ENCODE results near the gene RGS7. TPM values are rescaled to one million over a fixed set of nuclear protein-coding genes. Genes with fewer than 3 reads are reported as not detected.

The RGS7 gene
- total RNA-seq, 2 experiments from 2014 or later, result not detected

DNA sequence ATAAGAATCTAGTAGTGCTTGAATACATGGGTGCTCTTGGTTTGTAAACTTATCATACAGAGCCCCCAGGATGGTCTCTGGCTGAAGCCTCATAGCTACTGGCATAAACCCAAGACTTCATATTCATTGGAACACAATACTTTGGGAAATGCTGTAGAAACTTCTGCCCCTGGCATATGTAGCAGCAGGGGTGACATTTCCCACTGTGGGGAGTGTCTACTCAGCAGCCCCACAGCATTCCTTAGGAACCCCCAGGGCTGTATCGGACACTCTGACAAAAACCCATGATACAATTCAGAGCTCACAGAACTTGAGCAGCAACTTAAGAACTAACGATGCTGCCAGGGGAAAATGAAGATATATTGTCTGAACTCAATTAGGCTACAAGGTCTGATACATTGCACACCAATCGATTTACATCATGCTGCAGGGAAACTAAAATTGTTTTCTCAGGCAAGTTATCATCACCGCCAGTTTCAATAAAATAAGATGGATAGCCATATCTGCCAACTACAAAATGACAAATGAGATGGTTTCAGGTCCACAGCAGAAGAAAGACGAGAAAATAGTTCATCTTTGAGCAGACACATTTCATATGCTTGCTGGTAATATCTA is 564.0 kb downstream of the RGS7 start:
- ATAC-seq (ENCODE audit: poor library complexity), result no peak
- no peak overlapping the region for H3K4me3 Mint-ChIP-seq
- no peak for DNase-seq
- POLR2A ChIA-PET, result no interaction called here
- no peaks in the 10 kb centered on the region for H3K27me3 Mint-ChIP-seq
- intact Hi-C loops (cut with DNase I, micrococcal nuclease), result no loop called here
- CTCF ChIA-PET, result no interaction called here
- TF ChIP-seq, protein P1, sequence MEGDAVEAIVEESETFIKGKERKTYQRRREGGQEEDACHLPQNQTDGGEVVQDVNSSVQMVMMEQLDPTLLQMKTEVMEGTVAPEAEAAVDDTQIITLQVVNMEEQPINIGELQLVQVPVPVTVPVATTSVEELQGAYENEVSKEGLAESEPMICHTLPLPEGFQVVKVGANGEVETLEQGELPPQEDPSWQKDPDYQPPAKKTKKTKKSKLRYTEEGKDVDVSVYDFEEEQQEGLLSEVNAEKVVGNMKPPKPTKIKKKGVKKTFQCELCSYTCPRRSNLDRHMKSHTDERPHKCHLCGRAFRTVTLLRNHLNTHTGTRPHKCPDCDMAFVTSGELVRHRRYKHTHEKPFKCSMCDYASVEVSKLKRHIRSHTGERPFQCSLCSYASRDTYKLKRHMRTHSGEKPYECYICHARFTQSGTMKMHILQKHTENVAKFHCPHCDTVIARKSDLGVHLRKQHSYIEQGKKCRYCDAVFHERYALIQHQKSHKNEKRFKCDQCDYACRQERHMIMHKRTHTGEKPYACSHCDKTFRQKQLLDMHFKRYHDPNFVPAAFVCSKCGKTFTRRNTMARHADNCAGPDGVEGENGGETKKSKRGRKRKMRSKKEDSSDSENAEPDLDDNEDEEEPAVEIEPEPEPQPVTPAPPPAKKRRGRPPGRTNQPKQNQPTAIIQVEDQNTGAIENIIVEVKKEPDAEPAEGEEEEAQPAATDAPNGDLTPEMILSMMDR (IDR thresholded peaks at IDR 0.05), result no peak
- no peaks in the 10 kb centered on the region for H3K4me1 Mint-ChIP-seq (ENCODE audit: low read depth)
- Histone ChIP-seq H3K27me3 (ENCODE audit: control insufficient read depth in 1 of 2, insufficient read depth in 2 of 2, low read length in 2 of 2) (no peaks in the 10 kb centered on the region), H3K4me1 (ENCODE audit: insufficient read depth, low read length) (no peaks in the 10 kb centered on the region), H3K27ac (ENCODE audit: low read depth in 1 of 2, low read length in 2 of 2) (no peak overlapping the region), H3K9me3 (ENCODE audit: control insufficient read depth in 1 of 2, insufficient read depth in 1 of 2, low read length in 2 of 2) (no peaks in the 10 kb centered on the region), H3K36me3 (ENCODE audit: insufficient read depth, low read length) (no peaks in the 10 kb centered on the region), H3K4me3 (ENCODE audit: low read length) (no peak overlapping the region)
- no peak overlapping the region for H3K27ac Mint-ChIP-seq
- H3K9me3 Mint-ChIP-seq, result peaks cover 2% of the 10 kb centered on the region
- H3K36me3 Mint-ChIP-seq (ENCODE audit: low read depth), result no peaks in the 10 kb centered on the region

DNA sequence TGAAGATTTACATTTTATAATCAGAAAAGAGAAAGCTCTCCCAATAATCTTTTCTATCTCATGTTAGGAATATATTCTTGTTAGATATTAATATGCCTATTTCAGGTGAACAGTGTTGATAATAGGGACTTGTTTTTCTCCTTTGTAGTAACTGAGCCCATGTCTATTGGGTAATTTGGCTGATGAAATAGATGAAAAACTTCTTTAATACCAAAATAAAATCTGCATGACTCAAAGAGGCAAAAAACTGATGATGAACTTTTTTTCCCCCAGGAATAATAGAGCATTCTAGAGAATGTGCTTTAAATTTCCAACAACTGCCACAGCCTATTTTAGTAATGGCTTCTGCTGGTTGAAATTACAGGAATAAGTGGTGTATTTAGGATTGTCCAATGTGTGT is 566.1 kb downstream of the RGS7 start:
- H3K4me3 Mint-ChIP-seq, result no peak overlapping the region
- peaks cover 2% of the 10 kb centered on the region for H3K9me3 Mint-ChIP-seq
- no peak for ATAC-seq (ENCODE audit: poor library complexity)
- Histone ChIP-seq H3K27me3 (ENCODE audit: control insufficient read depth in 1 of 2, insufficient read depth in 2 of 2, low read length in 2 of 2) (no peaks in the 10 kb centered on the region), H3K27ac (ENCODE audit: low read depth in 1 of 2, low read length in 2 of 2) (no peak overlapping the region), H3K4me1 (ENCODE audit: insufficient read depth, low read length) (no peaks in the 10 kb centered on the region), H3K36me3 (ENCODE audit: insufficient read depth, low read length) (no peaks in the 10 kb centered on the region), H3K4me3 (ENCODE audit: low read length) (no peak overlapping the region), H3K9me3 (ENCODE audit: control insufficient read depth in 1 of 2, insufficient read depth in 1 of 2, low read length in 2 of 2) (no peaks in the 10 kb centered on the region)
- no peaks in the 10 kb centered on the region for H3K36me3 Mint-ChIP-seq (ENCODE audit: low read depth)
- H3K27ac Mint-ChIP-seq, result no peak overlapping the region
- POLR2A ChIA-PET, result no interaction called here
- TF ChIP-seq, protein P1 (IDR thresholded peaks at IDR 0.05), result no peak
- no peaks in the 10 kb centered on the region for H3K27me3 Mint-ChIP-seq
- CTCF ChIA-PET, result no interaction called here
- no peak for DNase-seq
- no peaks in the 10 kb centered on the region for H3K4me1 Mint-ChIP-seq (ENCODE audit: low read depth)
- intact Hi-C loops (cut with DNase I, micrococcal nuclease), result no loop called here

DNA sequence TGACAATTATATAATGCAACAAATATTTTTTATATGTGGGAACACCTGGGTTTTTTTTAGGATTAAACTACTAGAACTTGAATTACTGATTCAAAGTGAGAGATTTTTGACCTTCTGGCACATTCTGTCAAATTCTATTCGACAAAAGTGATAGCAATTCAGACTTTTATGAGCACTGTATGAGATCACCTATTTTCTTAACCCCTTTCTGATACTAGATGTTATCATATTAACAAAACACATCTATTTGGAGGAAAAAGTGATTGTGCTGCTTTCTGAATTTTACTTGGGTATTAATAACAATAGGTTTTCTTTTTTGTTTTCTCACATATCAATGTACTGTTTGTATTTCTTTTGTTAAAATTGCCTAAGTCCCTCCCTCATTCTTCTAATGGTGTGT is 570.1 kb downstream of the RGS7 start:
- Mint-ChIP-seq H3K27me3 (no peaks in the 10 kb centered on the region), H3K36me3 (ENCODE audit: low read depth) (no peaks in the 10 kb centered on the region), H3K4me1 (ENCODE audit: low read depth) (no peaks in the 10 kb centered on the region), H3K4me3 (no peak overlapping the region), H3K27ac (no peak overlapping the region), H3K9me3 (no peaks in the 10 kb centered on the region)
- Histone ChIP-seq H3K4me3 (ENCODE audit: low read length) (no peak overlapping the region), H3K36me3 (ENCODE audit: insufficient read depth, low read length) (no peaks in the 10 kb centered on the region), H3K4me1 (ENCODE audit: insufficient read depth, low read length) (no peaks in the 10 kb centered on the region), H3K27ac (ENCODE audit: low read depth in 1 of 2, low read length in 2 of 2) (no peak overlapping the region), H3K27me3 (ENCODE audit: control insufficient read depth in 1 of 2, insufficient read depth in 2 of 2, low read length in 2 of 2) (no peaks in the 10 kb centered on the region), H3K9me3 (ENCODE audit: control insufficient read depth in 1 of 2, insufficient read depth in 1 of 2, low read length in 2 of 2) (no peaks in the 10 kb centered on the region)
- CTCF ChIA-PET, result no interaction called here
- ATAC-seq (ENCODE audit: poor library complexity), result no peak
- POLR2A ChIA-PET, result no interaction called here
- DNase-seq, result no peak
- intact Hi-C loops (cut with DNase I, micrococcal nuclease), result no loop called here
- TF ChIP-seq, protein P1 (IDR thresholded peaks at IDR 0.05), result no peak
